Upper lobe of right lung (tissue), 1 donor: Measurements from ENCODE around the gene NAA25. TPM values are rescaled to one million over a fixed set of nuclear protein-coding genes. Genes with fewer than 3 reads are reported as not detected.

Experiments used
- ATAC-seq: fragments of 200-7000 bp; cut with Tn5 transposase; one replicate; pipeline ENCODE4 v1.9.1; 2020; ENCODE audit warnings: mild to moderate bottlenecking, moderate library complexity
- DNase-seq: peaks from one replicate; pipeline ENCODE4 v3.0.0-alpha.2; 2020
- H3K27ac ChIP-seq: fragments of 200-600 bp; one replicate; pipeline ENCODE4 v1.8.0; 2022
- H3K27me3 ChIP-seq: fragments of 200-600 bp; one replicate; pipeline ENCODE4 v1.8.0; 2022; ENCODE audit warnings: mild to moderate bottlenecking
- H3K36me3 ChIP-seq: fragments of 200-600 bp; one replicate; pipeline ENCODE4 v1.8.0; 2022
- H3K4me1 ChIP-seq: fragments of 200-600 bp; one replicate; pipeline ENCODE4 v1.8.0; 2022
- H3K4me3 ChIP-seq: fragments of 200-600 bp; one replicate; pipeline ENCODE4 v1.8.0; 2022; ENCODE audit warnings: mild to moderate bottlenecking
- H3K9me3 ChIP-seq: fragments of 200-600 bp; one replicate; pipeline ENCODE4 v1.8.0; 2022
- intact Hi-C: fragments of 100-400 bp; cut with DNase I; formaldehyde crosslinking; loops from one replicate; pipeline ENCODE4 v1.11.0; 2022
- total RNA-seq: library from RNA; stranded (reverse); fragmentation: NEBNext Ultra II Directional; extraction: Animal tissue kit (Norgen Biotek cat#: 25700); gene quantifications from one replicate; pipeline ENCODE4 v1.2.1, GENCODE V29; 2021
- TF ChIP-seq, protein P1 (sequence below): fragments of 200-600 bp; IDR thresholded peaks from one replicate; pipeline ENCODE4 v1.8.0; 2022; ENCODE audit warnings: antibody characterized with exemption
- donor health status: DM: no; HTN: yes; CAD: no; lungs with severe emphysema.

NAA25 gene
- total RNA-seq, 1 donor from 2014 or later, result 18.8 TPM

DNA sequence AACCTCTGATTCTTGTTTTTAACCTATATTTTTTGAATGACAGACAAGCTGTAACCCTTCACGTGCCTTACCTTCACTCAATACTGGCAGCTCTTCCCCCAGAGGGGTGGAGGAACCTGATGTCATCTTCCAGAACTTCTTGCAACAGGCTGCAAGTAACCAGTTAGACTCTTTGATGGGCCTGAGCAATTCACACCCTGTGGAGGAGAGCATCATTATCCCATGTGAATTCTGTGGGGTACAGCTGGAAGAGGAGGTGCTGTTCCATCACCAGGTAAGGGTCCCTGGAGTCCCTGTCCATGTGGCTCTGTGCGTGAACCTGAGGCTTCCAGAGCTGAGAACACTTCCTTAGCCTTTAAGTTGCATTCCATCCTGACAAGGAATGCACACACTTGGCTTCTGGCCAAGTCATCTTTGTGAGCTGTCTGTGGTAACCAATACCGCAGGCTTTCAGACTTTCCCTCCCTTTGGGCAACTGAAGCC, 39.5 kb upstream of the NAA25 start:
- Histone ChIP-seq H3K27me3 (no peaks in the 10 kb centered on the region), H3K4me1 (no peaks in the 10 kb centered on the region), H3K27ac (no peak overlapping the region), H3K9me3 (no peaks in the 10 kb centered on the region), H3K36me3 (peaks cover 96% of the 10 kb centered on the region), H3K4me3 (no peak overlapping the region)
- TF ChIP-seq, protein P1, sequence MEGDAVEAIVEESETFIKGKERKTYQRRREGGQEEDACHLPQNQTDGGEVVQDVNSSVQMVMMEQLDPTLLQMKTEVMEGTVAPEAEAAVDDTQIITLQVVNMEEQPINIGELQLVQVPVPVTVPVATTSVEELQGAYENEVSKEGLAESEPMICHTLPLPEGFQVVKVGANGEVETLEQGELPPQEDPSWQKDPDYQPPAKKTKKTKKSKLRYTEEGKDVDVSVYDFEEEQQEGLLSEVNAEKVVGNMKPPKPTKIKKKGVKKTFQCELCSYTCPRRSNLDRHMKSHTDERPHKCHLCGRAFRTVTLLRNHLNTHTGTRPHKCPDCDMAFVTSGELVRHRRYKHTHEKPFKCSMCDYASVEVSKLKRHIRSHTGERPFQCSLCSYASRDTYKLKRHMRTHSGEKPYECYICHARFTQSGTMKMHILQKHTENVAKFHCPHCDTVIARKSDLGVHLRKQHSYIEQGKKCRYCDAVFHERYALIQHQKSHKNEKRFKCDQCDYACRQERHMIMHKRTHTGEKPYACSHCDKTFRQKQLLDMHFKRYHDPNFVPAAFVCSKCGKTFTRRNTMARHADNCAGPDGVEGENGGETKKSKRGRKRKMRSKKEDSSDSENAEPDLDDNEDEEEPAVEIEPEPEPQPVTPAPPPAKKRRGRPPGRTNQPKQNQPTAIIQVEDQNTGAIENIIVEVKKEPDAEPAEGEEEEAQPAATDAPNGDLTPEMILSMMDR, result no peak
- ATAC-seq, result no peak
- peak; percentile 8 for DNase-seq
- intact Hi-C loops, result no loop called here

DNA sequence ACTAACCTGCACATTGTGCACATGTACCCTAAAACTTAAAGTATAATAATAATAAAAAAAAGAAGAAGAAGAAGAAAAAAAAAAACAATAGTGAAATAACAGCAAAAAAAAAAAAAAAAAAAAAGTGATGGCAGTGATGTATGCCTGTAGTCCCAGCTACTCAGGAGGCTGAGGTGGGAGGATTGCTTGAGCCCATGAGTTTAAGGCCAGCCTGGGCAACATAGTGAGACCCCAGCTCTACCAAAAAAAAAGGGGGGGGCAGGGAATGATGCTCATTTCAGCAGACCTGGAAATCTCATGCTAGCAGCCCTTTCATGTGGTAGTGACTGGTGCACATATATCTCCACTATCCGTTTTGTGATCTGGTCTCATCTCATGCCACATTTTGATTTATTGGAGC, 37.5 kb upstream of the NAA25 start:
- Histone ChIP-seq H3K27me3 (no peaks in the 10 kb centered on the region), H3K36me3 (peaks cover 96% of the 10 kb centered on the region), H3K9me3 (no peaks in the 10 kb centered on the region), H3K4me3 (no peak overlapping the region), H3K4me1 (no peaks in the 10 kb centered on the region), H3K27ac (no peak overlapping the region)
- DNase-seq, result no peak
- no peak for ATAC-seq
- TF ChIP-seq, protein P1, result no peak
- intact Hi-C loops, result no loop called here

DNA sequence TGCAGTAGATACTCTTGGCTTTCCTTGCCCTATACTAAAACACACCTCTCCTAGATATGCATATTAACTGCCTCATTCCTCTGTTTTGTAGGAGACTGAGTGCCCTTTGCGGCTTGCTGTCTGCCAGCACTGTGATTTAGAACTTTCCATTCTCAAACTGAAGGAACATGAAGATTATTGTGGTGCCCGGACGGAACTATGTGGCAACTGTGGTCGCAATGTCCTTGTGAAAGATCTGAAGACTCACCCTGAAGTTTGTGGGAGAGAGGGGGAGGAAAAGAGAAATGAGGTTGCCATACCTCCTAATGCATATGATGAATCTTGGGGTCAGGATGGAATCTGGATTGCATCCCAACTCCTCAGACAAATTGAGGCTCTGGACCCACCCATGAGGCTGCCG, 32.1 kb upstream of the NAA25 start:
- H3K27ac ChIP-seq, result no peak overlapping the region
- ATAC-seq, result peak; percentile 63
- no peak overlapping the region for H3K4me3 ChIP-seq
- H3K9me3 ChIP-seq, result no peaks in the 10 kb centered on the region
- H3K36me3 ChIP-seq, result peaks cover 99% of the 10 kb centered on the region
- intact Hi-C loops, result no loop called here
- DNase-seq, result no peak
- H3K4me1 ChIP-seq, result no peaks in the 10 kb centered on the region
- H3K27me3 ChIP-seq, result no peaks in the 10 kb centered on the region
- TF ChIP-seq, protein P1, result no peak

DNA sequence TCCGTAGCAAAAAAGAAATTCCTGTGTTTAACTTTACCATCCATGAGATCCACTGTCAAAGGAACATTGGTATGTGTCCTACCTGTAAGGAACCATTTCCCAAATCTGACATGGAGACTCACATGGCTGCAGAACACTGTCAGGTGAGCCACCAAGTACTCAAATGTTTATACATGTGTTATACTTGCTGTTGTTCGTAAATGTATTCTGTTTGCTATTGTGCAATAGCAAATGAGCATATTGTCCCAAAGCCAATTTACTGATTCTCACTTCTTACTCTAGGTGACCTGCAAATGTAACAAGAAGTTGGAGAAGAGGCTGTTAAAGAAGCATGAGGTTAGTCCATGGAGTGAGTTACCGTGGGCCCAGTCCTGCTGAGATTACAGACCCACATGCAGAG, 26.1 kb upstream of the NAA25 start:
- intact Hi-C loops, result no loop called here
- DNase-seq (no peak), ATAC-seq (peak; percentile 45)
- peak overlapping the region; percentile 43 for H3K27ac ChIP-seq
- H3K9me3 ChIP-seq, result no peaks in the 10 kb centered on the region
- peaks cover 27% of the 10 kb centered on the region for H3K4me1 ChIP-seq
- H3K4me3 ChIP-seq, result no peak overlapping the region
- peaks cover 57% of the 10 kb centered on the region for H3K36me3 ChIP-seq
- TF ChIP-seq, protein P1, result no peak
- no peaks in the 10 kb centered on the region for H3K27me3 ChIP-seq

DNA sequence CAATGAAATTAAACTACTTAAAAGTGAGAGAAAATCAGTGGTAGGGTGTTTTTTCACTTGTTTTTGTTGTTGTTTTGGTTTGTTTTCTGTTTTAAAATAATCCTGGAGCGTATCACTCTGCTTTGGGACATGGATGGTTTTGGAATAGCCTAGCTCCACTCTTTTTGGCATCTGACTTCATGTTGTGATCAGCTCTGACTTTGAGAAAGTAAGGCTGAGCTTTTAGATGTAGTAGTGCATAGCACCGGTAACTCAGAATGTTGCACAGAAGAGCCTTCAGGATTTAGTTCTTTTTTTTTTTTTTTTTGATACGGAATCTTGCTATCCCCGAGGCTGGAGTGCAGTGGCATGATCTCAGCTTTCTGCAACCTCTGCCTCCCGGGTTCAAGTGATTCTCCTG, 24.8 kb upstream of the NAA25 start:
- H3K27me3 ChIP-seq, result no peaks in the 10 kb centered on the region
- no peak overlapping the region for H3K27ac ChIP-seq
- peaks cover 34% of the 10 kb centered on the region for H3K4me1 ChIP-seq
- intact Hi-C loops, result no loop called here
- DNase-seq (no peak), ATAC-seq (no peak)
- no peaks in the 10 kb centered on the region for H3K9me3 ChIP-seq
- TF ChIP-seq, protein P1, result no peak
- H3K36me3 ChIP-seq, result peaks cover 44% of the 10 kb centered on the region
- no peak overlapping the region for H3K4me3 ChIP-seq

DNA sequence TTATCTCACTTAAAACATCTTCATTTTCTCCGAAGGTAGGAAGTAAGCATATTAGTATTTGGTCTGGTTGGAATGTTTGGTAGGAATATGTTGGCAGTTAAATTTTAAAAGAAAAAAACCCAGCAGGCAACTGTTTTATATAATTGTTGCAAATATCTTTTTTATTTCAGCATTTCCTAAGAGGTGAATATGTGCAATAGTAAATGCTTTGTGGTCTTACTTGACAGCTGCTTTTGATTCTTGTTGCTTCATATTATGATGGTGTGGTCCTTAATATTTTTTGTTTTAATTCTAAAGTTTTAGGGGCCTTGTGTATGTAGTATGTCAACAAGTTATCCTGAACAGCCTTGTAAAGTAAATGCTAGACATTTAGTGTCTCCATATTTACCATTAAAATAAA, 23.1 kb upstream of the NAA25 start:
- Histone ChIP-seq H3K36me3 (peaks cover 27% of the 10 kb centered on the region), H3K9me3 (no peaks in the 10 kb centered on the region), H3K4me1 (peaks cover 44% of the 10 kb centered on the region), H3K4me3 (no peak overlapping the region), H3K27me3 (no peaks in the 10 kb centered on the region), H3K27ac (peak overlapping the region; percentile 82)
- DNase-seq (no peak), ATAC-seq (no peak)
- intact Hi-C loops, result no loop called here
- TF ChIP-seq, protein P1, result no peak
